Sigmoid colon (tissue), 7 donors: ENCODE data around the gene GYG1. TPM values are rescaled to one million over a fixed set of nuclear protein-coding genes. Genes with fewer than 3 reads are reported as not detected.

ENCODE experiments used
- polyA plus RNA-seq, 3 donors: library from polyadenylated mRNA; stranded (reverse); fragments of 200-250 nt; gene quantifications; one replicate each; pipeline ENCODE4 v1.2.3, GENCODE V29; 2013
- total RNA-seq, 4 donors: library from RNA; depleted of rRNA; stranded (reverse); fragments of >200 nt; gene quantifications; one replicate each; pipeline ENCODE4 v1.1.0, GENCODE V29; 2016
- donor health status: healthy with polysubstance abuse.
- donor health status: Bipolar disorder and iron deficiency.
- donor health status: healthy.

GYG1 gene
- total and polyA plus RNA-seq, 7 donors = 31.8 to 213 (median 142) TPM

Other genes with a start within 250 kb of the GYG1 start
- gene CPB1, start 163.7 kb upstream of the GYG1 start, total RNA-seq = 1 to 10 TPM in 1 of 4 donors, not detected in 3; 1.7 TPM
- gene CPB1, start 163.7 kb upstream of the GYG1 start, polyA plus RNA-seq = 10 to 100 TPM in 1 of 3 donors, 1 to 10 TPM in 1, under 1 TPM in 1; 0.22 to 11.4 (median 2.3) TPM
- 10 to 100 TPM in 1 of 4 donors, 1 to 10 TPM in 3; 2.6 to 15.7 (median 3.9) TPM for gene CPA3, start 126.2 kb upstream of the GYG1 start, total RNA-seq
- gene CPA3, start 126.2 kb upstream of the GYG1 start, polyA plus RNA-seq = 1 to 10 TPM; 1.1 to 4.8 (median 2.3) TPM
- 10 to 100 TPM; 24.4 to 43.9 (median 29.9) TPM for gene HLTF, start 95.0 kb downstream of the GYG1 start, total RNA-seq
- 1 to 10 TPM; 1.8 to 6.4 (median 3.5) TPM for gene HLTF, start 95.0 kb downstream of the GYG1 start, polyA plus RNA-seq
- gene HPS3, start 138.1 kb downstream of the GYG1 start, total RNA-seq = 10 to 100 TPM; 14.8 to 25.3 (median 16.4) TPM
- 10 to 100 TPM in 1 of 3 donors, 1 to 10 TPM in 2; 7.8 to 12.3 (median 8.3) TPM for gene HPS3, start 138.1 kb downstream of the GYG1 start, polyA plus RNA-seq
- 1 to 10 TPM; 3.7 to 7.1 (median 6.1) TPM for gene CP, start 230.3 kb downstream of the GYG1 start, total RNA-seq
- gene CP, start 230.3 kb downstream of the GYG1 start, polyA plus RNA-seq = 10 to 100 TPM in 2 of 3 donors, under 1 TPM in 1; 0.69 to 13.2 (median 10.6) TPM